Measurements from ENCODE around the gene LRRC59.
A peak's percentile ranks its signal among the peaks of the same experiment; 100 is the strongest.

Gene LRRC59

GRCh38 chr17:50386510-50386909 lies 10.8 kb downstream of the LRRC59 start:
- DNase-seq (ENCODE audit: low spot score) = no peak

- no peak for DNase-seq (ENCODE audit: low spot score)
Measured at GRCh38 chr17:50382931-50383330, 14.4 kb downstream of the LRRC59 start.

DNA sequence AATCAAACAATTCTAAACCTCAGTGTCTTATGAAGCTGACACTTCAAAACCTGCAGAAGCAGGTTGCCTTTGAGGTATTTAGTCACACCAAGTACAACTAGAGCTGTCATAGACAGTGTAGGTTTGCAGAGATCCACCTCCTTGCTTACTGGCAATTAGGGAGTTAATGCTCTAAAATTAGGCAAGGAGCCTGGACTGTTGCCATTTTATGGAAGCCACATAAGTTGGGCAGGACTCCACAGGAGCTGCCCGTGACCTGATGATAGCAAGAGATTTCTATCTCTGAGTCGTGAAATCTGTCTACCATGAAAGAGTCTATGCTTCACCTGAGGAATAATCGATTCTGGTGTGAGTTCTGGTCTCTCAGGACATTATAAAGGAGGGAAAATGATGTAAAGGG lies 15.4 kb downstream of the LRRC59 start:
- DNase-seq (ENCODE audit: low spot score) = no peak

- no peak for DNase-seq (ENCODE audit: low spot score)
Measured at GRCh38 chr17:50381260-50381815, 16.0 kb downstream of the LRRC59 start.

GRCh38 chr17:50380369-50381259 lies 16.7 kb downstream of the LRRC59 start:
- DNase-seq (ENCODE audit: low spot score) = no peak

GRCh38 chr17:50379351-50380132 lies 17.8 kb downstream of the LRRC59 start:
- DNase-seq (ENCODE audit: low spot score) = no peak

DNA sequence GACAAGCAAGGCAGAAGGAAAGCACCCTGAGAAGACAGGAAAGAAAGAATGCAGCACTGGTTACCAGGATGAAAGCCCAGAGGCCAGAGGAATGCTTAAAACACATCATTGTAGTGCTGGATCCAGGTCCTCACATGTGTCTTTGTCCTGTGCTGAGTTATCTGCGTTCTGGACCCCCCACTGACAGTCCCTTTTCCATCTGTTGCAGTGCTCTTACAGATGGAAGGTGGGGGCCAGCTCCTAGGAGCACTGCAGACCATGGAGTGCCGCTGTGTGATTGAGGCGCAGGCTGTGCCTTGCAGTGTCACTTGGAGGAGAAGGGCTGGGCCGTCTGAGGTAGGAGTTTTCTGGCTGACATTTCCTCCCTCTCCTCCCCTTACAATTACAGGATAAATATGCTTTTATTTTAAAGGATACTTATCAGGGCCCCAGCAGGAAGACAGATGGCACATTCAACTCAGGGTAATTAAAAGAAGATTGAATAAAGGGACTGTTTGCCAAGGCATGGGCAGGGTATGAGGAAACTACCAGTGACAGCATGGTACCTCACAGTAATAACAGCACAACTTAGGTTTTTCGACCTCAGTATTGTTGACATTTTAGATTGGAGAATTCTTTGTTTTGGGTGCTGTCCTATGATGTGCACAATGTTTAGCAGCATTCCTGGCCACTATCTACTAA lies 21.3 kb downstream of the LRRC59 start:
- DNase-seq (ENCODE audit: low spot score) = no peak

DNA sequence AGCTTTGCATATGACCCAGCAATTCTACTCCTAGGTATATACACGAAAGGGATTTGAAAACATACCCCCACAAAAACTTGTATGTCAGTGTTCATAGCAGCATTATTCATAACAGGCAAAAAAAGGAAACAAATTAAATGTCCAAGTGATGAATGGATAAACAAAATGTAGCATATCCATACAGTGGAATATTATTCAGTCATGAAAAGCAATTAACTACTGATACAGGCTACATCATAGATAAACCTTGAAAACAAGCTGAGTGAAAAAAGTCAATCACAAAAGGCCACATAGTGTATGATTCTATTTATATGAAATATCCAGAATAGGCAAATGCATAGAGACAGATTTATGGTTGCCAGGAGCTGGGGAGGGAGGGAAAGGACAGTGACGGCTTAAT lies 23.6 kb downstream of the LRRC59 start:
- DNase-seq (ENCODE audit: low spot score) = no peak

DNA sequence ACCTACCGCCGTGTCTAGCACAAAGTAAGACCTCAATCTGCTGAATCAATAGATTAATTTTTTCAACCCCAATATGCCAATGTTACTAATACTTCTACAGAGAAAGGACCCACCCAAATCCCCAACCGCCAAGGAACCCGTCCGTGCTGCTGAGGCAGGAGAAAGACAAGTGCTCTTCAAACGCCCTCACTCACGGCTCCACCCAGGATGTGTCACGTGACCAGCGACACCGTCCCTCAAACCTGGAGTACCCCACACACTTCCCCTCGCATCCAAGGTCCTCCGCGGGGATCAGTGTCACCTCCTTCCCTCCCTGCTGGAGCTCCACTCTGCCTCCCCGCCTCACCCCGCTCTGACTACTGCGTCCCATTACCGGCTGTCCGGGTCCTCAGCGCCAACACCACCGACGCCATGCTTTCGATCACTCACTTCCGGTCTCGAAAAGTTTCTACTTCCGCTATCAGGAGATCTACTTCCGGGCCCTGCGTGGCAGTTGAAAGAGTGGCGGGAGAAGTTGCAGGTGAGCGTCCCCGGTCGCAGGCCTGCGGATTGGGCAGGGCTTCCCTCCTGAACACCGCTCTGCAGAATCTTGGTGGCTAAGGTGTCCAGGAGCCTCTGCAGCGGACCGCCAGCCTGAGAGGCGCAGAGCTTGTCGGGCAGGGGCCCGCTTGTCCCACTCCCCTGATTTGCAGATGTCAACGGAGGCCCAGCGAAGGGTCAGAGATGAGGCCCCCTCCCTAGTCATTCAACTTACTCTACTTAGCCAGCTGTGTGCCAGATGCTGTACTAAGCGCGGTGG lies 24.4 kb downstream of the LRRC59 start, which contains the start of the genes EME1 and MRPL27:
EME1 (plus strand) TSS at position 472 of the 799 bp plus-strand sequence. CDS start 1,980 bp downstream, outside the sequence.
MRPL27 (minus strand) TSS at position 427 of the 799 bp plus-strand sequence; CDS start at position 413, 14 bp downstream.
- peak; percentile 89 for DNase-seq (ENCODE audit: low spot score)

DNA sequence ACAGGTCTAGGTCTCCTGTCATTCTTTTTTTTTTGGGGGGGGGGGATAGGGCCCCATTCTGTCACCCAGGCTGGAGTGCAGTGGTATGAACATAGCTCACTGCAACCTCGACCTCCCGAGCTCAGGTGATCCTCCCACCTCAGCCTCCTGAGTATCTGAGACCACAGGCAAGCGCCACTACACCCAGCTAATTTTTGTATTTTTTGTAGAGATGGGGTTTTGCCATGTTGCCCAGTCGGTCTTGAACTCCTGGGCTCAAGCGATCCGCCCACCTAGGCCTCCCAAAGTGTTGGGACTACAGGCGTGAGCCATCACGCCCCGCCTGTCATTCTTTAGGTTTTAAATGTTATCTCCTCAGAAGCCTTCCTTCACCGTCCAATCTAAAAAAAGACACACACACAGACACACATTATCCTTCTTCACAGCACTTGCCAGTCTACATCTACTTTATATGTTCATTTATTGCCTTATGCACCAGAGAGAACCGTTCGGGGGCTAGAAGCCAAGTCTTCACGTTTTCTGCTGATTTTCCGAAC lies 25.0 kb downstream of the LRRC59 start:
- DNase-seq (ENCODE audit: low spot score) = no peak

GRCh38 chr17:50371526-50371925 lies 25.8 kb downstream of the LRRC59 start:
- DNase-seq (ENCODE audit: low spot score) = no peak

GRCh38 chr17:50370052-50370451 lies 27.3 kb downstream of the LRRC59 start:
- no peak for DNase-seq (ENCODE audit: low spot score)

- no peak for DNase-seq (ENCODE audit: low spot score)
Measured at GRCh38 chr17:50367401-50367800, 29.9 kb downstream of the LRRC59 start.

DNA sequence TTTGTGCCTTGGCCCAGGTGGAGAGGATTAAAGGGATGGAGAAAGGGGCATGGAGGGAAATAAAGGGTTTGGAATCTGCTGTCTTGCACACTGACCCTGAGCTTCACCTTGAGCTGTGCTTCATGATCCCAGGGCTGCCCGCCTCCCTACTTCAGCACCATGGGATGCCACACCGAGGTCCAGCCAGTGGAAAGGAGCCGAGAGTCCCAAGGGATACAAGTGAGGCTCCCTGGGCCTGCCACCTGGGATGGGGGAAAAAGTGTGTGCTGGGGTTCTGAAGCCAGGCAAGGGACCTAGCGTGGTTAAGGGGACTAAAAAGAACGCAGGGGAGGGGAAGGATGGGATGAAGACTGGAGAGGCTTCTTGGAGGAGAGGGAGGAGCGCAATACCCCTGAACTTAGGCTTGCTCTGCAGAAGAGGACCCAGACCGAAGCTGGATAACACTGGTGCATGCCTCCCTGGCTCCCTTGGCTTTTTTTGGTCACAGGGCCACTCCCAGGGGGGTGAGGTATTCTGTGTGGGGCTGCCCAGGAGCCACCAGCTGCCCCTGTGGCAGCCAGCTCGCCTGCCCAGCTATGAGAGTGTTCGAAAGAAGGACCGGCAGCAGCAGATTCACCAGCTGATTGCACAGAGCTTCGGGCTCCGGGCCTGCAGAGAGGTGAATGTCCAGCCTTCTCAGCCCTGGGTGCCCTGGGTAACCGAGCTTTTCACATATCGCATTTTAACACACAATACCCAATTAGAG lies 31.5 kb downstream of the LRRC59 start:
- no peak for DNase-seq (ENCODE audit: low spot score)

- no peak for DNase-seq (ENCODE audit: low spot score)
Measured at GRCh38 chr17:50365165-50365564, 32.2 kb downstream of the LRRC59 start.

GRCh38 chr17:50364715-50365114 lies 32.6 kb downstream of the LRRC59 start:
- no peak for DNase-seq (ENCODE audit: low spot score)

- DNase-seq (ENCODE audit: low spot score) = no peak
Measured at GRCh38 chr17:50364061-50364458, 33.3 kb downstream of the LRRC59 start.

DNA sequence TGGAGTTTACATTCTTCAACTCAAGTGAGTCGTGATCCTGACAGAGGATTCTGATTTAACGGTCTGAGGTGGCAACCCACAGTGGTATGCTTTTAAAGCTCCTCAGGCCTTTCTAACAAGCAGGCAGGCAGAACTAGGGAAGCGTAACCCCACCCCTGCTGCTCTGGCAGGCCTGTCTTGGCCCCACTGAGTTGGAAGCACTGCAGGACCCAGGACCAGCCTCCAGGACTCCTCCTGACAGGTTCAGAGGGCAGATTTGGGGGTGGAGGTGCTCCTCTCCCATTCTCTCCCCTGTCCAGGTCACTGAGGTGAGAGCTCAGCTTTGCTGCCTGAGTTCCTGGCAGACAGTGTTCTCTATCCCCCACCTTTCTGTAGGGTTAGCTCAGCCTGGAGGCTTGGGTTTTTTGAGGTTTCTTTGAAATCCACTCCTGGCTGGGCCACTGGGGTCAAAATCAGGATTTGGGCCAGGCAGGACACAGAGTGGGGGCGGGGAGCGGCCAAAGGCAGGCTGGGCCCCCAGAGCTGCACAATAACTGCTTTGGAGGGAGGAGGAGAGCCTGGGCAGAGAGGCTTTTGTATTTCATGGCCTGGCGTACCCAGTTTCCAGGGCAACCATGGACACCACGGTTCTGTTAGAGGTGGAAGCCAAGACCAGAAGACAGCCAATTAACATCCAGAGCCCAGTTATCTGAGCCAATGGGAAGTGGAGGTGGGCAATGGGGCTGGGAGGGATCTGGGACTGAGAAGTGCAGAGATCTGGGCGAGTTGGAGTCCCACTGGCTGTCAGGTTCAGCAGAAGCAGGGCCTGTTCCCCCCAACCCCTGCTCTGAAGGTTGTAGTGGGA lies 33.9 kb downstream of the LRRC59 start:
- no peak for DNase-seq (ENCODE audit: low spot score)

GRCh38 chr17:50362661-50363060 lies 34.7 kb downstream of the LRRC59 start:
- no peak for DNase-seq (ENCODE audit: low spot score)
